ENCODE measurements around the gene SPRED3.

- no peak for TF ChIP-seq SIN3A (IDR thresholded peaks at IDR 0.05; ENCODE audit: borderline replicate concordance, insufficient read depth, low read length)
- no peak for TF ChIP-seq TAF1 (IDR thresholded peaks at IDR 0.05; ENCODE audit: borderline replicate concordance, insufficient read depth, low read length)
- no peak for TF ChIP-seq POLR2AphosphoS5 (IDR thresholded peaks at IDR 0.05; ENCODE audit: low read depth, low read length)
Observed at GRCh38 chr19:38444026-38444425, 55.5 kb downstream of the SPRED3 start.
